Stimulated activated CD4-positive, alpha-beta T cell treated with anti-CD3 and anti-CD28 coated beads, Interleukin-4, amount 100 ng/mL, for 4 hours (primary cell): ENCODE results near the gene PLK5.
"Not testable (repeated sequence)": the region's sequence is repeated elsewhere in the genome, so short reads cannot be mapped to it uniquely, and the experiment has no call there.

Experiments used
- DNase-seq, 2 experiments: peaks; one replicate each; pipeline ENCODE4 v3.0.0-alpha.2; 2020

PLK5 gene, protein sequence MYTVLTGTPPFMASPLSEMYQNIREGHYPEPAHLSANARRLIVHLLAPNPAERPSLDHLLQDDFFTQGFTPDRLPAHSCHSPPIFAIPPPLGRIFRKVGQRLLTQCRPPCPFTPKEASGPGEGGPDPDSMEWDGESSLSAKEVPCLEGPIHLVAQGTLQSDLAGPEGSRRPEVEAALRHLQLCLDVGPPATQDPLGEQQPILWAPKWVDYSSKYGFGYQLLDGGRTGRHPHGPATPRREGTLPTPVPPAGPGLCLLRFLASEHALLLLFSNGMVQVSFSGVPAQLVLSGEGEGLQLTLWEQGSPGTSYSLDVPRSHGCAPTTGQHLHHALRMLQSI

DNA sequence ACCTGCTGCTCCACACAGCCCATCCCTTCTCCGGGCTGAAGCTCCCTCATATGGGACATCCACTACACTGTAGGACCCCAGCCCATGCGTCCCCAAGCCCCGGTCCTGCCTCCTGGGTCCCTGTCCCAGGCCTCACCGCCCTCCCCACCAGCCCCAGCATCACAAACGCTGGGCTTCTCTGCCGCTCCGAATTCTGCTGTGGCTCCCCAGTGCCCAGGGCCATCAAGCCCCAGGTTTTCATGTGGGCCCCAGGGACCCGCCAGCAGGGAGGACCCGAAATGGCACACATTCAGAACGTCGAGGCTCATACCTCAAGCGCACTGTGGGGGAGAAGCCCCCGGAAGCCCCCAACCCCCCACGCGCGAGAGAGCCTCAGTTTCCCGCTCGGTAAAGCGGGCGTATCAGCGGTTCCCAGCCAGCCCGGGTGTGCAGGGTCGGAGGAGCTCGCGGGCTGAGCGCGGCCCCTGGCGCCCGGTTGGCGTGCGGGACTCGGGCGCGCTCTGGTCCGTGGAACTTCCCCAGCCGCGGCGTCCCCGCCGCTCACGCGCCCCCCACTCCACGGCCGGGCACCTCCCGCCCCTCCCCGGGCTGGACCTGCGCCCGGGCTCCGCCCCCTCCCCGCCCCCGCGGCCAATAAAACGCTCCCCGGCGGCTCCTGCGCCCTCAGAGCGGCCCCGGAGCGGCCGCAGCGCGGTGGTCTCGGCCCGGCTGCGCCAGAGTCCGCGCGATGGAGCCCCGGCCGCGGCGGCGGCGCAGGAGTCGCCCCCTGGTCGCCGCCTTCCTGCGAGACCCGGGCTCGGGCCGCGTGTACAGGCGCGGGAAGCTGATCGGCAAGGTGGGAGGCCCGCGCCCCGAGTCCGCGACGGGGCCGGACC is at the start of gene PLK5:
Gene PLK5, plus strand, starts transcription at position 666 of the 875 bp plus-strand sequence. CDS start 2,920 bp downstream, outside the sequence.
- DNase-seq, result no peak

GRCh38 chr19:1474765-1475351 is 49.0 kb upstream of the PLK5 start:
- no peak for DNase-seq

DNA sequence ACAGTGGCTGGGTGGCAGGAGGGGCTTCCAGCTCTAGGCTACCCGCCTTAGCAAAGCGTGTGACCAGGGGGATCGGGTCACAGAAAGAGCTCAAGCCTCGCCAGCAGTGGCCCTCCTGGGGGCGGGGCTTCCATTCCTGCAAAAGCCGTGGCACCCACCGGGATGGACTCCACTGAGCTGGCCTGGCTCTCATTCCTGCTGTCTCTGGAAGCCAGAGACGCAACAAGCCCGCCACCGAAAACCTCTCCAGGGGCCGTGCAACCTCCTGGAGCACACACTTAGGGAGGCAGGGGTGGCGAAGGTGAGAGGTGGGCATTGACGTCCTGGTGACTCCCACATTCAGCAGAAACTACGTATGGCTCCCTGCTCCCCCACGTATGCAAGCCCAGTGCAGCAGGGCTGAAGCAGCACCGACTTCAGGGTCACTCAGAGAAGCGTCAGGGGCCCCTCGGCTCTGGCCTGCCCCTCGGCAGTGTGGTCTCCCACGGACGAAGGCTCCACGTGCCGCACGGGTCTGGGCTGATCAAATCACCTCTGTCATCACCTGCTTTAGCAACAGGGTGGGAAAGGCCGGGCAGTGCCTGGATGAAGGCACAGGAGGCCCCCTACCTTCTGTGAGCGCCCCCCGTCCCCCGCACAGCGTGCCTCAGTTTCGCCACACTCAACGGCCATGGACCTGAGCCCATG is 48.0 kb upstream of the PLK5 start:
- DNase-seq, result no peak

GRCh38 chr19:1477056-1477455 is 46.8 kb upstream of the PLK5 start:
- not testable (repeated sequence) for DNase-seq

GRCh38 chr19:1478934-1479707 is 44.8 kb upstream of the PLK5 start, which contains the start of gene C19orf25:
TSS of gene C19orf25 (minus strand) at chr19:1479215. CDS start at chr19:1478903, 312 bp downstream.
- DNase-seq, result peak; percentile 90 to 91

- DNase-seq, result no peak
These were observed 42.5 kb upstream of the PLK5 start for GRCh38 chr19:1481224-1481892.

- no peak for DNase-seq
These were observed 42.0 kb upstream of the PLK5 start for GRCh38 chr19:1481893-1482360.

DNA sequence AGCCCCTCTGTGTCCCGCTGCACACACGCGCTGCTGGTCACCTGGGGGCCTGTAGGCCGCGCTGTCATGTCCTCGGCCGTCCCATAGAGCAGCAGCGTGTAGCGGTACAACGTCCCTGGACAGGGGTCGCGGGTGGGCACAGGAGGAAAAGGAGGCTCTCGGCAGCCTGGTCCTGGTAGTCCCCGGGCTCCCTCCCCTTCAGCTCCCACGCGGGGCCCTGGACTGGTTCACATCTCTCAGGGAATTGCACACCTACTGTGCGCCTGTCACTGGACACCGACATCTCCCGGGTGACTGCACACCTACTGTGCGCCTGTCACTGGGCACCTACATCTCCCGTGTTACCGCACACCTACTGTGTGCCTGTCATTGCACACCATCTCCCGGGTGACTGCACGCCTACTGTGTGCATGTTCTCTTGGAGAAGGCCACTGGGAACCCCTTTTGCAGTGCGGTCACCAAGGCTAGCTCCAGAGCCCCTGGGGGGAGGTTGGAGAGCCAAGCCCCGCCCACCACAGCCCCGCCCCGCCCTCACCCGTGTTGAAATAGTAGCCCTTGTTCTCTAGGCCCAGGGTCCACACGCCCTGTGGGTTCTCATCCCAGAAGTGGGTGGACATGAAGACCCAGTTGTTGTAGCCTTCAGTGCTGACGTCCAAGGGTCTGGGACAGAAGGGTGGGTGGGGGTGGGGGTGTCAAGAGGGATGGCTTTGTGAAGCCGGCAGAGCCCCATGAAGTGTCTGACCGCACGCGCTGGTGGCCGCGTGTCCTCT is 41.3 kb upstream of the PLK5 start:
- no peak for DNase-seq

DNA sequence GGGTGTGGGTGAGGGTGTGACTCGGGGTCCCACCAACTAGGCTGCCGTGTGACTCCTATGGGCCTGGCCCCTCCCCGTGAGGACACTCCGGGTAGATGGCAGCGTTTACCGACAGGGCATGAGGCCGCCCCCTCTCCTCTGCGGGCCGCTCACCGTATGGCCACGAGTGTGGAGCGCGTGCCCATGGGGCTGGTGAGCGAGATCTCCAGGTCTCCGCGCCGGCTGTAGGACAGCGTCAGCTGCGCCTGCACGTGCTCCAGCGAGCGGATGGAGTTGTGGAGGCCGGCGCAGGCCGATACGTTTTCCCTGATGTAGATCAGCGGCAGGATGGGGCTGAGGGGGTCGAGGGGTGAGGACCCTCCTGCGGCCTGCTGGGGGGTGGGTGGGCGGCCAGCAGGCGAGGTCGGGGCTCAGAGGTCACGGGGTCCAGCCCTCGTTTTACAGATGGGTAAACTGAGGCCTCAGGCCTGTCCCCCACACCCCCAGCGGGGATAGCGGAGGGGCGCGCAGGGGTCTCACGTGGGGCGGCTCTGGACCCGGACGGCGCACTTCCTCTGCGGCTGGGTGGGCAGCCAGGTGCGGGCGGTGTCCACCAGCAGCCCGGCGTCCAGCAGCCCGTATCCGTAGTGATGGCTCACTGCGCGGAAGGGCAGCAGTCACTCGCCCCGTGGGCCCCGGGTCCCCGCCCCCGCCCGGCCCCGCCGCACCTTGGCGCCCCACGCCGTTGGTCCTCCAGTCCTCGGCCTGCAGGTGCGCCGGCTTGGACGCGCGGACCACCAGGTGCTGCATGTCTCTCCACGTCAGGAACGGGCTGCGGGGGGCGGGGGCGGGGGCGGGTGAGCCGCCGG is 40.5 kb upstream of the PLK5 start:
- DNase-seq, result no peak

DNA sequence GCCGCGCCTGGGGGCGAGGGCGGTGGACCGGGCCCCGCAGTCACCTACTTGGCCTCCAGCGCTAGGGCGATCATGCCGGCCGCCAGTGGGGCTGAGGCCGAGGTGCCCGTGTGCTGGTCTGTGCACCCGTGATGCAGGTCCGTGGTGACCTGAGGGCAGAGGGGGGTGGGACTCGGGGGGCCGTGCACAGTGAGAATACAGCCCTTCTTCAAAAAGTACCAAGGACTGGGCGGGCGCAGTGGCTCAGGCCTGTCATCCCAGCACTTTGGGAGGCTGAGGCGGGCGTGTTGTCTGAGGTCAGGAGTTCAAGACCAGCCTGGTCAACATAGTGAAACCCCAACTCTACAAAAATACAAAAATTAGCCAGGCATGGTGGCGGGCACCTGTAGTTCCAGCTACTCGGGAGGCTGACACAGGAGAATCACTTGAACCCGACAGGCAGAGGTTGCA is 39.9 kb upstream of the PLK5 start:
- DNase-seq, result no peak

- DNase-seq, result no peak
These were observed 36.9 kb upstream of the PLK5 start for GRCh38 chr19:1486720-1487575.

- no peak for DNase-seq
These were observed 36.1 kb upstream of the PLK5 start for GRCh38 chr19:1487576-1488281.

DNA sequence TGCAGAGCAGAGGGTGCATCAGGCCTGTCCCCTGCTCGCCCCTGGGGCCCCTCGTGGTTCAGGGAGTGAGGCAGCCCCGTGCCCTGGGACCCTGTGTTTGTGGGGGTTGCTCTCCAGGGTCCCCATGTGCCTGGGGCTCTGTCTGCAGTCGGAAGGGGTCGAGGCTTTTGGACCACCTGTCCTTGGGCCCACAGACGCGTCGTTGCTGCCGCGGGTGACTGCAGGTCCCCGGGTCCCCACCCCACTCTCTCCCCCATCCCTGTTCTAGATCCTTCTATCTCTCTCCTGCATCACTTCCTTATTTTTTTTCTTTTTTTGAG is 35.6 kb upstream of the PLK5 start:
- DNase-seq, result no peak

DNA sequence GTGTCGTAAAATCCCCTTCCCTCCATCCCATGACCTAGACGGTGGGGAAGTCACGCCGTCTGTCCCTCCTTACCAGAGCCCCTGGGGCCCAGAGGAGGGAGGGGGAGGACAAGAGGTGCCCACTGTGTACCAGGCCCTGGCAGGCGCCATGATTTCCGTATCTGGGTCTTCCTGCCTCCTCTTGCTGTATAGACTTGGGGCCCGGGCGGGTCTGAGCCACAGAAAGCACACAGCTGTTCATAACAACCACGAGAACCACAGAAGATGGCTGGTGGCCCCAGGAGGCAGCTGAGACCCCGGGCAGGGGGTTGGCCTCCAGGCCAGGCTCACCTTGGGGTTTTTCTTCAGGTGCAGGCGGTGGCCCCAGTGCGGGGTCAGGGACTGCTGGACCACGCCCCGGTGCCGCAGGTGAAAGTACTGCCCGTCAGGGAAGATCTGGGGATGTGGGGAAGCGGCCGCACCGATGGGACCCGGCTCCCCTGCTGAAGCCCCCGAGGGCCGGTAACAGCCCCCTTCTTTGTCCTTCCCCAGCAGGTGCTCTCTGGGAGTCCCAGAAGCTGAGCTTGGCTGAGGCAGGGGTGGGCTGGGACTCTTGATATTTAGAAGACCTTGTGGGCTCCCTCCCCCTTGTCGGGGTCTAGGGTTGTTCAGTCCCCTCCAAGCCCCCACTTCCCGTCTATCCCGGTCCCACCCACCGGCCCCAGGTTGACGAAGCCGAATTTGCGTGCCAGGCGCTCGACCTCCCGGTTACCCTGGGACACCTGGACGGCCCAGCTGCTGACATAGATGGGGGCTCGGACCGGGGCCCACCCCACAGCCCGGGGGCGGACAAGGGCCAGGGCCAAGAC is 34.2 kb upstream of the PLK5 start:
- DNase-seq, result no peak

DNA sequence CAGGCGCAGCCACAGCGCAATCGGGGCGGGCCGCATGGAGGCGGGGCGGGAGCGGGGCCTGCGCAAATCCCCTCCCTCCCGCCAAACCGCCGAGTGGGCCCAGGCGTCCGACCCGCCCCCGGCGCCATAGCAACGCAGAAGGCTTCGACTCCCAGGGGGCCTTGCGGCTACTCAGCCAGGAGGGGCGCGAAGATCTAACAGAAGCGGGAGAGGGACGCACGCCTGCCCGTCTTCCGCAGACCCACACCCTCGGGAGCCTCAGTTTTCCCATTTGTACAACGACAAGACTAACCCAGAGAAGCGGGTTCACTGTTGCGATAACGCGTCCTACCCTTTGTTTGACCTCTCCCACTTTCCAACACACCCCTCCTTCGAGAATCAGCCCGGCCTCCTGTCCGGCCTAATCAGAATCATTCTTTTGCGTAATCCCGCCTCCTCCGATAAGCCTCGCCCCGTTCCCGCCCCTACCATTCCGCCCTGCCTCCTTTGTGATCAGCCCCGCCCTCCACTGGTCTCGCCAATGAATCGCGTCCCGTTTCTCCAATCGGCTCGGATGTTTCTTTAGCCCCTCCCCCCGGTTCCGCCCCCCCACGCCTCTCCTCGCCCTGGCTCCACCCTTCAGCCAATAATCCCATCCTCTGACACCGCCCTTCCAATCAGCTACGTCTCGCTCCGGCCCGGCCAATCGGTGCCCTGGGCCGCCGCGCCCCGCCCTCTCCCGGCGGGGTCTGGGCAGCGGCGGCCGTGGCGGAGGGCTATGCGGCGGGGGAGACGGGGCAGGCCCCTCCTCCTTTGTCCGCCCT is 33.4 kb upstream of the PLK5 start, which contains the start of gene PCSK4:
Gene PCSK4, minus strand, starts transcription at position 40 of the 803 bp plus-strand sequence. Its CDS starts 4 bp downstream, at position 36.
- DNase-seq, result peak; percentile 96 to 97
